Right lobe of liver (tissue), 6 donors: Measurements from ENCODE around the gene AGR3. TPM values are rescaled to one million over a fixed set of nuclear protein-coding genes. Genes with fewer than 3 reads are reported as not detected.

Source experiments
- ATAC-seq, 4 donors: fragments of 200-7000 bp; cut with Tn5 transposase; one replicate each; pipeline ENCODE4 v1.9.1; 2020; ENCODE audit warnings: mild to moderate bottlenecking in 4 of 4, moderate library complexity in 4 of 4
- DNase-seq, 3 donors: peaks; one replicate each; pipeline ENCODE4 v3.0.0-alpha.2; 2020
- H3K27ac ChIP-seq, 3 donors: fragments of 200-600 bp; one replicate each; pipeline ENCODE4 v1.8.0; 2022
- H3K27me3 ChIP-seq, 2 donors: fragments of 200-600 bp; one replicate each; pipeline ENCODE4 v1.8.0; 2022
- H3K36me3 ChIP-seq, 4 donors: fragments of 200-600 bp; sonication (generic) in 1 of 4; one replicate each; pipeline versions ENCODE4 v1.5.1 to v1.8.0; 2017 to 2022; ENCODE audit warnings: control low read depth in 1 of 4
- H3K4me1 ChIP-seq, 4 donors: fragments of 200-600 bp; sonication (generic) in 1 of 4; one replicate each; pipeline versions ENCODE4 v1.5.1 to v1.8.0; 2017 to 2022; ENCODE audit warnings: control low read depth in 1 of 4
- H3K4me3 ChIP-seq, 3 donors: fragments of 200-600 bp; one replicate each; pipeline ENCODE4 v1.8.0; 2022
- H3K9me3 ChIP-seq, 4 donors: fragments of 200-600 bp; sonication (generic) in 1 of 4; one replicate each; pipeline versions ENCODE4 v1.5.1 to v1.8.0; 2017 to 2022; ENCODE audit warnings: control low read depth in 1 of 4
- POLR2A ChIP-seq: fragments of 450-650 bp; IDR thresholded peaks from one replicate; pipeline ENCODE4 v1.6.1; 2017; ENCODE audit warnings: antibody characterized with exemption, mild to moderate bottlenecking
- WGBS: methylation state at CpG from one replicate; pipeline ENCODE4 v1.1.6; 2018; ENCODE audit warnings: low coverage, low lambda C conversion rate; ENCODE audit not compliant: insufficient coverage; ENCODE audit errors: missing lambda C conversion rate; 5-methylcytosine and 5-hydroxymethylcytosine counted together
- intact Hi-C, 2 donors: fragments of 100-400 bp; cut with DNase I; formaldehyde crosslinking; loops; one replicate each; pipeline versions ENCODE4 v1.11.2 to v1.14.1; 2022
- small RNA-seq, 2 experiments: library from RNA; depleted of rRNA; stranded (forward); fragments of <200 nt; gene quantifications; one replicate each; pipeline ENCODE3, GENCODE V24; 2016
- total RNA-seq, 6 experiments: library from RNA; depleted of rRNA in 2 of 6; stranded (reverse); fragments of >200 nt in 2 of 6; fragmentation: NEBNext Ultra II Directional in 3 of 6; extraction: Animal tissue kit (Norgen Biotek cat#: 25700) in 3 of 6; gene quantifications; one replicate each; pipeline versions ENCODE4 v1.1.0 to v1.2.4, GENCODE V29; 2016 to 2023
- TF ChIP-seq, protein P1 (sequence below), 4 donors: fragments of 200-600 bp in 3 of 4; fragments of 450-650 bp in 1 of 4; IDR thresholded peaks; one replicate each; pipeline versions ENCODE4 v1.5.1 to v1.8.0; 2016 to 2022; ENCODE audit warnings: antibody characterized with exemption in 4 of 4, mild to moderate bottlenecking in 2 of 4
- donor health status: DM: no; HTN: yes; CAD: no.
- donor health status: DM: no; HTN: no; CAD: no.
- donor health status: DM: no; HTN: no; CAD: no.
- donor health status: DM: no; HTN: yes; CAD: no.
- donor health status: DM: no; HTN: yes; CAD: no.

The AGR3 gene
- total RNA-seq, 6 experiments from 2014 or later, result not detected

DNA sequence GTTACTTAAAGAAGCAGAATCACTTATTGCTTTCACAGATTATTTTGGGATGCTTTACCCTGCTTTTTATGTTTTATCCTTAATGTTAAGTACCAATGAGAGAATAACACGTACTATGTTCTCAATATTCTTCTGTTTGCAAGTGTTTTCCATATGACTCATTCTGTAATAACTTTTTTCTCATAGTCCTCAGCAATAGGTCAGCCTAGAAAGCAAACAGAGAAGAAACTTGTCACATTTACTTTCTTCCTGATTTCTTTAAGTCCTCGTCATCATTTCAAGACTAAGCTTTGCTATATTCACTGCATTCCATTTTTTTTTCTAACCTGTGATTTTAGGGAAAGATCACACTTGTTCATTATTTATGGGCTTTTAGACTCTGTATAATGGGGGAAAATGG is 70.2 kb downstream of the AGR3 start:
- WGBS, result 55% methylated on average over 2 of the region's 2 CpGs
- Histone ChIP-seq H3K4me3 (no peak overlapping the region), H3K36me3 (no peaks in the 10 kb centered on the region), H3K27me3 (no peaks in the 10 kb centered on the region), H3K27ac (no peak overlapping the region), H3K4me1 (no peaks in the 10 kb centered on the region), H3K9me3 (no peaks in the 10 kb centered on the region)
- no peak for DNase-seq
- no peak for TF ChIP-seq POLR2A
- TF ChIP-seq, protein P1, sequence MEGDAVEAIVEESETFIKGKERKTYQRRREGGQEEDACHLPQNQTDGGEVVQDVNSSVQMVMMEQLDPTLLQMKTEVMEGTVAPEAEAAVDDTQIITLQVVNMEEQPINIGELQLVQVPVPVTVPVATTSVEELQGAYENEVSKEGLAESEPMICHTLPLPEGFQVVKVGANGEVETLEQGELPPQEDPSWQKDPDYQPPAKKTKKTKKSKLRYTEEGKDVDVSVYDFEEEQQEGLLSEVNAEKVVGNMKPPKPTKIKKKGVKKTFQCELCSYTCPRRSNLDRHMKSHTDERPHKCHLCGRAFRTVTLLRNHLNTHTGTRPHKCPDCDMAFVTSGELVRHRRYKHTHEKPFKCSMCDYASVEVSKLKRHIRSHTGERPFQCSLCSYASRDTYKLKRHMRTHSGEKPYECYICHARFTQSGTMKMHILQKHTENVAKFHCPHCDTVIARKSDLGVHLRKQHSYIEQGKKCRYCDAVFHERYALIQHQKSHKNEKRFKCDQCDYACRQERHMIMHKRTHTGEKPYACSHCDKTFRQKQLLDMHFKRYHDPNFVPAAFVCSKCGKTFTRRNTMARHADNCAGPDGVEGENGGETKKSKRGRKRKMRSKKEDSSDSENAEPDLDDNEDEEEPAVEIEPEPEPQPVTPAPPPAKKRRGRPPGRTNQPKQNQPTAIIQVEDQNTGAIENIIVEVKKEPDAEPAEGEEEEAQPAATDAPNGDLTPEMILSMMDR (IDR thresholded peaks at IDR 0.05), result no peak
- ATAC-seq, result no peak
- intact Hi-C loops, result no loop called here

DNA sequence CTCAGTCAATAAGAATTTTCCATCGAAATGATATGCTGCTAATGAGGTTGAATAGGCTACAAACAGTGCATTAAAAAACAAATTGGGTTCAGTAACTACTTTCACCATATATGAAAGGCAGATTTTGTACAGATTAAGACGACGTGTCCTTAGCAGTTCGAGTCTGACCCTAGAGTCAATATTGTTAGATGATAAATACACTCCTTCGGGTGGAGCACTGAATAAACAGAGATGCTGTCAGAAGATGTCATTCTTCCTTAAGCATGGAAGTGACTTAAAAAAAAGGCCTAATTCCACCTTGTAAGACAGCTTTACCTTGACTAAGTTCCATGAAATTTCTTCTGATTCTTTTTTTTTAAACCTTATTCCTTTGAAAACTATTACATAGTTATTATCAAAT is 71.2 kb downstream of the AGR3 start:
- Histone ChIP-seq H3K27ac (no peak overlapping the region), H3K4me3 (no peak overlapping the region), H3K4me1 (no peaks in the 10 kb centered on the region), H3K9me3 (no peaks in the 10 kb centered on the region), H3K36me3 (no peaks in the 10 kb centered on the region), H3K27me3 (no peaks in the 10 kb centered on the region)
- DNase-seq (no peak), ATAC-seq (no peak)
- intact Hi-C loops, result no loop called here
- WGBS, result 50% methylated on average over 5 of the region's 5 CpGs
- TF ChIP-seq, protein P1 (IDR thresholded peaks at IDR 0.05), result no peak
- TF ChIP-seq POLR2A, result no peak

DNA sequence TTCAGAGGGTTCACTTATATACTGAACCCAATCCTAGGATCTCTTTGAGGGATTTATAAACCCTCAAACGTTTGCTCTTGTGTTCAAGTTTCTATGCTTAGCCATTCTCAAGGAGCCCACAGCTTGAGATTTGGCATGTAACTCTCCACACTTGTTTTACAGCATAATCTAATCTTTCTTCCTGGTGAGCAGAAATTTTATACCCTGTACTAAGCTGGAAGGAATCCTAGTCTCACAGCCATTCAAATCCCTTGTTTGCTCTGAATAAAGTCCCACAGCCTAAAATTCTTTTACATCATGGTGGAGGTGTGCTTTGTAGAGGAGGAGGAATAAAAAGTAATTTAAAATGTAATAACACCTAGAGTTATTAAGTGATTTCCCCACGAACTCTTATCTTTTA is 71.7 kb downstream of the AGR3 start:
- Histone ChIP-seq H3K4me3 (no peak overlapping the region), H3K27ac (no peak overlapping the region), H3K36me3 (no peaks in the 10 kb centered on the region), H3K4me1 (no peaks in the 10 kb centered on the region), H3K9me3 (no peaks in the 10 kb centered on the region), H3K27me3 (no peaks in the 10 kb centered on the region)
- no peak for TF ChIP-seq POLR2A
- TF ChIP-seq, protein P1 (IDR thresholded peaks at IDR 0.05), result no peak
- WGBS, result 42% methylated on average over 2 of the region's 2 CpGs
- DNase-seq, result no peak
- ATAC-seq, result no peak
- intact Hi-C loops, result no loop called here

Small RNA genes within 50 kb of the gene (small RNA-seq; reads per million reads assigned to genes)
- gene AC098592.2, result 0 to 0.10 reads per million in 2 experiments

Other genes starting within 250 kb of the AGR3 start
- gene ANKMY2, start 236.2 kb downstream of the AGR3 start, total RNA-seq, result 1 to 10 TPM; 4.2 to 7.1 (median 4.7) TPM
- gene BZW2, start 235.8 kb downstream of the AGR3 start, total RNA-seq, result 10 to 100 TPM in 5 of 6 experiments, 1 to 10 TPM in 1; 9.6 to 25.3 (median 12.1) TPM
- 10 to 100 TPM in 5 of 6 experiments, 1 to 10 TPM in 1; 7.1 to 43.2 (median 18.0) TPM for gene TSPAN13, start 128.2 kb downstream of the AGR3 start, total RNA-seq
- under 1 TPM in 4 of 6 experiments, not detected in 2; 0.15 to 0.43 (median 0.33) TPM for gene AGR2, start 77.0 kb downstream of the AGR3 start, total RNA-seq